ENCODE results near the gene SYNC.

- TF ChIP-seq CTCF (IDR thresholded peaks at IDR 0.05) (no peak), POLR2A (IDR thresholded peaks at IDR 0.05) (no peak)
Measured at GRCh38 chr1:32727876-32728275, 25.3 kb upstream of the SYNC start.

Measured in right lobe of liver (tissue), 4 donors.